NOMO-1 treated with DMSO at 0.1 percent for 48 hours (cell line): ENCODE measurements around the gene HS3ST5.
"Not testable (repeated sequence)": the region's sequence is repeated elsewhere in the genome, so short reads cannot be mapped to it uniquely, and the experiment has no call there.

ENCODE experiments used
- DNase-seq: peaks from one replicate; lab custom pipeline; 2025; ENCODE audit not compliant: unreplicated experiment; lab: John Stamatoyannopoulos, UW

HS3ST5 gene

DNA sequence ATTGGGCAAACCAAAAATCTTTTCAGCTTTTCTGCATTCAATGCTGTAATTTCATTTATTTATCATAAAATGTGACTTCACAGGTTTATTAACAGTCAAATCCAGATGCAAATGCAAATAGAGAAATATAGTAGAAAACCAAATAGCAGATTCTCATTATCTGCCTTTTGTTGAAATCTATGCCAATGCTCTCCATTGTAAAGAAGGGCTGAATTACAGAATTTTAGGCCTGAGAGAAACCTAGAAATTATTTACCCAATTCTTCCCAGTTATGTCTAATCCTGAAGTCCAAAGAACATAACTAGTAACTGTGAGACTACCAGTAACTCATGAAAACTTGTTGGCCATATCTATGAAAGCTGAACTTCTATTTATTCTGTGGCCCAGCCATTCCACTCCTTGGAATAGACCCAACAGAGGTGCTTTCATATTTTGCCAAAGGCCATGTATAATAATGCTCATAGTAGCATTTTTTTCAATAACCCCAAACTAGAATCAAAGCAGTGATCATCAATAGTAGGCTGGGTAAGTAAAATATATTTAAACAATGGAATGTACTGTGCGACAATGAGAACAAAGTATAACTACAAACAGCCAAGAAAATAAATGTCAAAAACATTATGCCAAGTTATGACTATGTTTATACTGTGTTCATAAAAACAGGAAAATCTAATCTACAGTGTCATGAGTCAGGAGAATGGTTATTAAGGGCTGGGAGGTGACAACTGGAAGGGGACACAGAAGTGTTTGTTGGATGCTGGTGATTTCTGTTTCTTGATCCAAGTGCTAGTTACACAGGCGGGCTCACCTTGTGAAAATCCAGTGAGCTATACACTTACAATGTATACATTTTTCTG, 183.8 kb downstream of the HS3ST5 start:
- DNase-seq = no peak

DNA sequence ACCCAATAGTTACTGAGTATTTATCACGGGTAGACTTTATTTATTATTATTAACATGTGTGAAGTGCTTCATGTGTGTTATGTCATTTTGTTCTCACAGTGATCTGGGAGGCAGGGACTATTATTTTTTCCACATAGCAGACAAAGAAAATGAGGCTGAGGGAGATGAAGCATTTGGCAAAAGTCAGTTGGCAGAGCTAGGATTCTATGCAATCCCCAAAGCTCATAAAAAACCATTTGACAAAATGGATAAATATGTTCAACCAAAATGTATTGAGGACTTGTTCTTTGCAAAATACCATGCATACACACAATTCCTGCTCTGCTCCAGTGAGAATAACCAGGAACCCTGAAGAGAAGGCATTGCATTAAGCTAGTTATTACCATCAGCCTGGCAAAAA, 184.4 kb downstream of the HS3ST5 start:
- DNase-seq = no peak

DNA sequence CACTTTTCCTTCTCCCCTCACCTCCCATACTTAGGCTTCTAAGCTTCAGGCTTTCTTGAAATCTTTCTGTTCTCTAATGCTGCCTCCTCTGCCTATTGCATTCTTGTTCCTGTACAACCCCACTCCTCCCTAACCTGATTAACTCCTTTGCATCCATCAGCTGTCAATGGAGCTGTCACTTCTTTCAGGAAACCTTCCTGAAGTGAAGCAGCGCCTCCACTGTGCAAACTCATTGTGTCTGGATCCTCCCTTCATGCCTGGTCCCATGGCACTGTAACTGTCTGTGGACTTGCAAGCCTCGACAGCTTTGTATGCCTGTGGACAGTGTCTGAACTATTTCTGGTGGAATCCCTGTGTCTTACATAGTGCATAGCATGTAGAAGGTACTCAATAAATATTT, 185.0 kb downstream of the HS3ST5 start:
- DNase-seq = no peak

DNA sequence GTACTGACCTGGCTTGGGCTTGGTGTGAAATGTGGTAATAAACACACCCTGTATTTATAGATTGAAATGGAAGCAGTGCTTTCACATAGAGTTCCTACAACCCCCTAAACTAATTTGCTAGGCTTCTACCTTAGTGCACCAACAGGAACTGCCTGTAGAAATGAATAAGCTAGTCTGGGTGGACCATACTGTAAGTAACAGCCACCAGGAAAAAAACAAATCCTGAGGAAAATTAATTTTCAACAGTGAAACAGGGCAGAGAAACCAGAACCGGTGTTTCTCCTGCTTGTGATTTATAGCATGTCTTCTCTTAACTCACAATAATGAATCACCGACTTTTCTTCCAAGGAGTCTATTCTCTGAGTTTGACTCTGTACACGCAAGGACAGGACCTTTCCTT, 187.1 kb downstream of the HS3ST5 start:
- no peak for DNase-seq

DNA sequence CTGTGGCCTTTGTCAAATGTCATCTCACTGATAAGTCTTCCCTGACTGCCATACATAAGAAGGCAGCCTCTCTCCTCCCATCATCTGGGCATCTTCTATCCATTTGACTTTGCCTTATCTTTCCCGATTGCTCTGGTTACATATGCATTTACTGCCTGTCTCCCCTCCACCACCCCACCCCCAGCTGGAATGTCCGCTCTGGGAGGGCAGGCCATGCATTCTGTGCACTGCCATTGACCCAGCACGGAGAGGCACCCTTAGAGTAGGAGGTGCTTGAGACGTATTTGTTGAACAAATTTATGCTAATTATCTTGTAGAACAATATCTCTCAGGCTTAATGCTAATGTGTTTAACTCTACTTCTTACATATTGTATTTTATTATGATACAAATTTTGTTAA, 188.0 kb downstream of the HS3ST5 start:
- DNase-seq = no peak

DNA sequence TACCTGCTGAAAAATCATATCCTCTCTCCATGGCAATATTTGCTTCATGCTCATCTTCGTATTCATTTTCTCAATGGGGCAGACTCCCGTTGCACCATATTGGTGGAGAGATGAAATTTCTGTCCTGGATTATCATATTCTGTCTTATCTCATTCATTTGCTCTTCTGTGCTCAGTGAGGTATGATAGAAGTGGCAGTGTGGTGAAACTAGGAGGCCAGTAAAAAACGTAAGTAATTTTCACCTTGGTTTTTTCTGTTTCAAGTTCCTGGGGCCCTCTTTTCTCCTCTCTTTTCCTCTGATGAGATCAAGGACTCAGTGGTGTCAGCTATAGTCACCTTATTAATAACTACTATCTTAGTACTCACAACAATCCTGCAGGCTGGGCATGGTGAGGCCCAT, 189.4 kb downstream of the HS3ST5 start:
- no peak for DNase-seq

GRCh38 chr6:114151064-114151690, 191.6 kb downstream of the HS3ST5 start:
- DNase-seq = no peak

GRCh38 chr6:114149182-114149581, 193.6 kb downstream of the HS3ST5 start:
- not testable (repeated sequence) for DNase-seq

- DNase-seq = no peak
These were observed 197.7 kb downstream of the HS3ST5 start for GRCh38 chr6:114144887-114145851.

DNA sequence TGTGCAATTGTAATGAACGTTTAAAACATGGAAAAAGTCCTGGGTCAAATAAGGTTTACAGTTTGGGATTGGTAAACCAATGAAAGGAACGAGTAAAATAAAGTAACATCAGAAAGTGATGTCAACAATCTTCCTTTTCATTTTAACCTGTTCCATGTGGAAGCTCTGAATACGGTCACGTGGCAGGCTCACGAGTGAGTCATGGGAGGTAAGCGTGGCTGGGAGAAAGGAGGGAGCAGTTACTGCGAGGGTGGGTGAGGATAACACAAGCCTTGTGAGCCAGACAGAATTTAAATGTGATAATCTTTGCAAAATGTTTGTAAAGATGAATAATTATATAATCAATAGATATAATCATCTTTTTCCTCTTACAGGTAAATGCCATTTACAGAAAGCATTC, 200.6 kb downstream of the HS3ST5 start:
- DNase-seq = no peak

- DNase-seq = no peak
These were observed 202.4 kb downstream of the HS3ST5 start for GRCh38 chr6:114140416-114140815.

- DNase-seq = no peak
These were observed 204.1 kb downstream of the HS3ST5 start for GRCh38 chr6:114138577-114139248.

- DNase-seq = no peak
These were observed 207.4 kb downstream of the HS3ST5 start for GRCh38 chr6:114135363-114135971.

DNA sequence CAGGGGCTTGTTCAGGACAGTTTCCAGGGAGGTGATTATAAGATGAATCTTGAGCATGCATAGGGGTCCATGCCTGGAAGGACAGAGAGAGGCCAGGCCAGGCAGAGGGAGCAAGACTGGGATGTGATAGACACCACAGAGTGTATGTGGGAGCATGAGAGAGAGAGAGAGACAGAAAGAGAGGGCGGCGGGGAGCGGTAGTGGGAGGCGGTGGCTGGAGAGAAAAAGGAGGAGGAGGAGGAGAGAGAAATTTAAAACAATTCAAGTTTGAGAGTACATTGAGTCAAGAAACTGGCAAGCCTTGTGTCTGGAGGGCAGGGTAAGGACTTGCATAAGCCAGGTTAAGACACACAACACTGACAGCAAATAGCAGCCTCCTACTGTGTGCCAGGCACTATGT, 209.0 kb downstream of the HS3ST5 start:
- DNase-seq = no peak

DNA sequence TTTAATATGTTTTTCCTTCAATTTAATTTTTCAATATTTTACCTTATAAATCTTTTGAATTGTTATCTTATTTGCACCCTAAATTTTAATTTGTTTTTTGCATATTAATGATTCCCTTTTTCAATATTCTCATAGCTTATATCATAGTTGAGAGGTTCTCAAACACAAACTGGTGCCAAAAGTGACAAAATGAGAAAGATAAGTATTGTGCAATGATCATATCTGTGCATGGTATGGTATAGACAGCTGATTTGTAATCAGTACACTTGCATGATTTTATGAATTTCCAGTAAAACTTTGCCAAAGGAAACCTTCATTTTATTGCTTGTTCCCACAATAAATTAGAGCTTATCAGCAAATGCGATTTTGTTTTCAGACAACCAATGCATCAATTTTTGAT, 210.9 kb downstream of the HS3ST5 start:
- DNase-seq = no peak

DNA sequence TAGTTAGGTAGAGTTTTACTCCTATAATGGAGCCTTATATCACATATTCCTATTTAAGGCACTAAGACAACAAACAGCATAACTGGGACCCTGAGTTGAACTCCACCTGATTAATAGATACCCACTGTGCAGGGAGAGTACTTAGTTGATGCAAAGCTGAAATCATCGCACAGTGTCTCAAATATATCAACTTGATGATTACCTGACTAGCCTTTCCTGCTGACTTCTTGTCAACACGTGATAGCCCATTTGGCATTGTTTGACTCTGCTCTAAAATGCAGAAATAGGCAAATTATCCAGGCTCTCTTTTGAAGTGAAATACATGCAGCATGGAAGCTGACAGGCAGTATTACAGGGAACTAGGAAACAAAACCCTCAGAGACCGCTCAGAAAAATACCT, 217.2 kb downstream of the HS3ST5 start:
- DNase-seq = no peak

- no peak for DNase-seq
These were observed 220.7 kb downstream of the HS3ST5 start for GRCh38 chr6:114121913-114122662.

- DNase-seq = no peak
These were observed 223.8 kb downstream of the HS3ST5 start for GRCh38 chr6:114119056-114119455.

- DNase-seq = no peak
These were observed 227.2 kb downstream of the HS3ST5 start for GRCh38 chr6:114115652-114116051.
